ENCODE results near the gene RAB11FIP4. TPM values are rescaled to one million over a fixed set of nuclear protein-coding genes. Genes with fewer than 3 reads are reported as not detected.

The RAB11FIP4 gene
- total RNA-seq, 2 donors from 2014 or later: 0.83 to 1.0 TPM

DNA sequence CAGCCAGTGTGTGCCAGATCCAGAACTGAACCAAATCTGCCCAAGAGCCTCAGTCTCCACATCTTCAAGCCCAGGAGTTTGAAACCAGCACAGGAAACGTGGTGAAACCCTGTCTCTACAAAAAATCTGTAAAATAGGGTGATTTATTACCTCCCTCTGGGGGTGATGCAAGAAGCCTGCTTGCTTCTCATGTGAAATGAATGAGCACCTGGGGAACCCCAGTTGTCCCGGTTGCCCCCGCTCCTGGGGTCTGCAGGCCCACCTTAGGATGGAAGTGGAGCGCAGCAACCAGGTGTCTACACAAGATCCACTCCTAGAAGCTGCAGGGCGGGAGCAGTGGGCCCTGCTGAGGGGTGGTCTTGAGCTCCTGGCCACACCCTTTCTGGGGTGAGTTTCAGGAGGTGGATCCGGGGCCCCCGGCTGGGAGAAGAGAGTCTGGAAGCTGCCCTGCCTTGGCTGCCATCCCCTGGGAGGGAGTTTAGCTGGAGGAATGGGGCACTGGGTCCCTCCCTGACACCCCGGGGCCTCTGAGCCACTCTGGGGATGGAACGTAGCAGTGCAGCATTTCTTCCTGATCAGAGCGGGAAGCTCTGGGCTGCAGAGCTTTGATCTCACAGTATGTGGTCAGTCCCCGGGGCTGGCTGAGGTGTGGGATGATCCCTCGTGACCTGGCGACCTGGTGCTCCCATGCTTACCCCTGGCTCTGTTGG lies 117.8 kb downstream of the RAB11FIP4 start:
- no peak for DNase-seq (ENCODE audit: low spot score)
- intact Hi-C loops (cut with DNase I): no loop called here

DNA sequence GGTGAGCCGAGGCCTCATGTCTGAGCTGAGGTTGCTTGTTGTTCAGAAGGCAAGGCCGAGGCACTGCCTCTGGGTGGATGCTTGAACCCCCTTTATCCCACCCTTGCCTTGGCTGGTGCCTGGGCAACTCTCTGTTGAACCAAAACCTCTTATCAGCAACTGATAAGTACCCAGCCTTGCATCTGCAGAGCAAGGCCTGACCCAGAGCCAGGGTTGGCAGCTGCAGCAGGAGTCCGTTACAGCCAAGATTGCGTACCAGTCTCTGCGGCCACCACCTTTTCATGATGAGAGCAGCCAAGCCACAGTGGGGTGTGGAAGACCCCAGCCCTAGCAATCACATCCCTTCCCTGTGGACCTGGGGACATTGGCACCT lies 118.3 kb downstream of the RAB11FIP4 start:
- DNase-seq (ENCODE audit: low spot score): no peak
- intact Hi-C loops (cut with DNase I): no loop called here

DNA sequence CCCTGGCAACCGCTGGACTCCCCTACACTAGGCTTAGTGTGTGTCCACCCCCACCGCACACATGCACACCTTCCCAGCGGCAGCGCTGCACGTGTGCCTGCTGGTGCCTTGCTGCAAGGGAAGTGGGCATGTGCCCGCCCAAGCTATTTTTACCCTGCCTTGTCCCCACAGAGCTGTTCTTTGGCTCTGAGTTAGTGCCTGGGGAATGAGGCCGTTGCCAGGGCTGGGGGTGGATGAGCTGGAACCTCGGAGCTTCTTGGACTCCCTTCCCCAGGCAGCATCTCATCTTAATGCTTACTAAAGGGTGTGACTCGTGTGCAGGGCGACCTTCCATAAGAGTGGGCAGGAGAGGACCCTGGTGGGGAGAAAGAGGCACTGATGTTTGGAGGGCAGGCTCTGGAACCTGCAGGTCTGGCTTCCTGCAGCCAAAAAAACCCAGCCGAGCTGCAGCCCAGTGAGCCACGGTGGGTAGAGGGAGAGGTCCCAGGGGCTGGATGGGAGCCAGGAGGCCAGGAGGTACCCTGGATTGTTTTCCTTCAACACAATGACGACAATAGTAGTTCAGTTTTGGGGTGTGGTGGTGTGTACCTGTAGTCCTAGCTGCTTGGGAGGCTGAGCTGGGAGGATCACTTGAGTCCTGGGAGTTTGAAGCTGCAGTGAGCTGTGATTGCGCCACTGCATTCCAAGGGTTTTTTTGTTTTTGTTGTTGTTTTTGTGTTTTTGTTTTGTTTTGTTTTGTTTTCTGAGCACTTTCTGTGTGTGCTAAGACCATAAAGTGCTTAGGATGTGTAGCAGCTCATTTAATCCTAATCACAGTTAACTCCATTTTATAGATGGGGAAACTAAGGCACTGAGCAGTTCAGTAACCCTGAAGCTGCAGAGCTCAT lies 119.1 kb downstream of the RAB11FIP4 start:
- intact Hi-C loops (cut with DNase I): no loop called here
- DNase-seq (ENCODE audit: low spot score): no peak

DNA sequence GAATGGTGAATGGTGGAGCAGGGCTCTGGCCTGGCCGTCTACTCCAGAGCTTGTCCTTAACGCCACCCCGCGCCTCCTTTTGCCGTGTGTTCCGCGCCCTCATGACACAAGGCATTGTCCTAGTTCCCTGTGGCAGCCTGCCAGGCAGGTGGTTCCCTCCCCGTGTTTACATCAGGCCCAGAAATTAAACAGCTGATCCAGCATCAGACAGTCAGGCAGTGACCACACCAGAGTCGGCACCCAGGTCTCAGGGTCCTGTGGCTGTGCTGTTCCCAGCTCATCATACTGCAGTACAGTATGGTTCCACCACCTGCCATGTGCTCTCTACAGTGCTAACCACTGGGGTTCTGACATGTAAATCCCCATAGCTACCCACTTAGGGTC lies 119.7 kb downstream of the RAB11FIP4 start:
- no peak for DNase-seq (ENCODE audit: low spot score)
- intact Hi-C loops (cut with DNase I): no loop called here

GRCh38 chr17:31511580-31511979 lies 120.1 kb downstream of the RAB11FIP4 start:
- intact Hi-C loops (cut with DNase I): no loop called here
- DNase-seq (ENCODE audit: low spot score): no peak

GRCh38 chr17:31512104-31512740 lies 120.7 kb downstream of the RAB11FIP4 start:
- intact Hi-C loops (cut with DNase I): loop anchor here in 1 of 2 donors (1.0 kb wide), 1 partner anchor 19 kb away; no protein-coding TSS in a partner anchor
- DNase-seq (ENCODE audit: low spot score): no peak

DNA sequence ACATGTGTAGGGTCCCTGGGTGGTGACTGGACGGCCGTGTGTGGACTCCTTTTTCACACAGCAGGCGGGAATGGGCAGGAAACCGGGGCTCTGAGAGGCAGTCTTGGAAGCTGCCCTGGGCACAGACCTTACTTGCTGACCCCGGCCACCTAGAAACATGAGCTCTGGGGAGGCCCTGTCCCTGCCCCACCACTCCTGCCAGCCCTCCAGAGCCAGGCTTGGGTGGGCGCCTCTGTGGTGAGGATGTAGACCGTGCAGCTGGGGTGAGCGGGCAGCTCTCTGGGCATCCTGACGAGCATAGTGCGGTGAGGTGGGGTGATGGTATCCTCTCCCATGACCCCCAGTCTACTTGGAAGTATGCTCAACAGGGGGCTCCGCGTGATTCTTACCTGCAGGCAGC lies 121.3 kb downstream of the RAB11FIP4 start:
- DNase-seq (ENCODE audit: low spot score): no peak
- intact Hi-C loops (cut with DNase I): loop anchor here in 1 of 2 donors (1.0 kb wide), 1 partner anchor 19 kb away; no protein-coding TSS in a partner anchor

DNA sequence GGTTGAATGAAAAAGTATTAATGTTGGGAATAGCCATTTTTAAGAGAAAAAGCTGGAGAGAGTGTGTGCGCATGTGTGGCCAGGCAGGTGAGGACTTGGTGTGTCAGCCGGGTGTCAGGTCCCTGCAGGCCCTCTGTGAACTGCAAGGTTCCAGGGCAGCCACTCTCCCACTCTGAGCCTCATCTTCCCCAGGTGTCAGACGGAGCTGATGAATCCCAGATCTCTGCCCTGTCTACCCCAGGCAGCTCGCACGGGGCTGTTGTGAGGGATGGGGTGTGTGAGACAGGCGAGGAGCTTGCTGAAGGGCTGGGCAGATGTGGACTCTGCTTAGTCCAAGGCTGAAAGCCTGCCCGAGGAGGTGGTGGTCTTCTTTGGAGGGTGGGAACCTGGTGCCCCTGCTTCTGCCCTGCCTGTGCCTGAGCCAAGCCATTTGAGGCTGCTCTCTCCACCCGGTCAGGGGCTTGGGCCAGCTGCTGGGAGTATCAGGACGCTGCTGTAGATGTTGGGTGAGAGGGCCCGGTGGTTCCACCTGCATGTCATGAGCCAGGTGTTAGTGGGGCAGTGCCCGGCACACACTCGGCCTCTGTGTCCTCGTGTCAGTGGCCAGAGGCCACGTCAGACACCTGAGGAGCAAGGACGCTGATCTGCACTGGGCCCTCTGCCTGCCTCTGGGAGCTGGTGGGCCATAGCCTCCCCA lies 122.4 kb downstream of the RAB11FIP4 start:
- DNase-seq (ENCODE audit: low spot score): no peak
- intact Hi-C loops (cut with DNase I): no loop called here

- intact Hi-C loops (cut with DNase I): no loop called here
- no peak for DNase-seq (ENCODE audit: low spot score)
These were observed 123.8 kb downstream of the RAB11FIP4 start for GRCh38 chr17:31515267-31515666.

DNA sequence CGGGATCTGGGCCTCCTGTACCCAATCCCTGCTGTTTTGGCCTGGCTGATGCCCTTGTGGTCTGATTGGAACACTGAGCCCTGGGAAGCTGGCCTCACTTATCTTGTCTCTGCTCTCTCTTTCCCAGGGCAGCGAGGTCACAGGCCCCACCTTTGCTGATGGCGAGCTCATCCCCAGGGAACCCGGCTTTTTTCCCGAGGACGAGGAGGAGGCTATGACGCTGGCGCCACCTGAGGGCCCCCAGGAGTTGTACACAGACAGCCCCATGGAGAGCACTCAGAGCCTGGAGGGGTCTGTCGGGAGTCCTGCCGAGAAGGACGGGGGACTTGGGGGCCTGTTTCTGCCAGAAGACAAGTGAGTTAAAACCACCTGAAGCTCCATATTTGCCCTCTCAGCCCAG lies 126.0 kb downstream of the RAB11FIP4 start:
- intact Hi-C loops (cut with DNase I): no loop called here
- DNase-seq (ENCODE audit: low spot score): peak; percentile 71

- intact Hi-C loops (cut with DNase I): no loop called here
- DNase-seq (ENCODE audit: low spot score): no peak
These were observed 127.0 kb downstream of the RAB11FIP4 start for GRCh38 chr17:31518478-31518877.

DNA sequence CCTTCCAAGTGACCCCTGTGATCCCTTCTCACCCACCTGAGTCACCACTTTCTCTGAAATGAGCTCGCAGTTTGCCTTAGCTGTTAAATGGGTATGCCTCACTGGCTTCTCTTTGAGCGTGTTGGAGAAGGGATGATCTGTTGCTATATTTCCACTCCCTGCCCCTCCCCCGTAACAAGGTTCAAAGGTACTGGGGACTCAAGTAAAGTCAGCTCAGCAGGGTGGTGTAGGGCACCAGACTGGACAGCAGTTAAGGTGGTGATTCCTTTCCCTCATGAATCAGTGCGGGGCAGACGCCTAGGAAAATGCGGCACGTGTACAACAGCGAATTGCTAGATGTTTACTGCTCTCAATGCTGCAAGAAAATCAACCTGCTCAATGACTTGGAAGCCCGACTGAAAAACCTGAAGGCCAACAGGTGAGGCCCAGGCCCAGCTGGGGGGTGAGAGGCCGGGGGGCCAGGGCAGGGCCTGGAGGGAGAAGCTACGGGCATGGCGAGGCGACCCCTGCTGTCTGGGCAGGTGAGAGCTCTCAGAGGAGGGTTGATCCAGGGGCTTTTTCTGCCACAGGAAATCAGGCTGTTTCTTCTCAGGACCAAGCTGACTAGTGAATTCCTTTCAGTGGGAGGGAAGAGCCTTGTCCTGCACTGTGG lies 130.3 kb downstream of the RAB11FIP4 start:
- intact Hi-C loops (cut with DNase I): no loop called here
- peak; percentile 58 for DNase-seq (ENCODE audit: low spot score)

DNA sequence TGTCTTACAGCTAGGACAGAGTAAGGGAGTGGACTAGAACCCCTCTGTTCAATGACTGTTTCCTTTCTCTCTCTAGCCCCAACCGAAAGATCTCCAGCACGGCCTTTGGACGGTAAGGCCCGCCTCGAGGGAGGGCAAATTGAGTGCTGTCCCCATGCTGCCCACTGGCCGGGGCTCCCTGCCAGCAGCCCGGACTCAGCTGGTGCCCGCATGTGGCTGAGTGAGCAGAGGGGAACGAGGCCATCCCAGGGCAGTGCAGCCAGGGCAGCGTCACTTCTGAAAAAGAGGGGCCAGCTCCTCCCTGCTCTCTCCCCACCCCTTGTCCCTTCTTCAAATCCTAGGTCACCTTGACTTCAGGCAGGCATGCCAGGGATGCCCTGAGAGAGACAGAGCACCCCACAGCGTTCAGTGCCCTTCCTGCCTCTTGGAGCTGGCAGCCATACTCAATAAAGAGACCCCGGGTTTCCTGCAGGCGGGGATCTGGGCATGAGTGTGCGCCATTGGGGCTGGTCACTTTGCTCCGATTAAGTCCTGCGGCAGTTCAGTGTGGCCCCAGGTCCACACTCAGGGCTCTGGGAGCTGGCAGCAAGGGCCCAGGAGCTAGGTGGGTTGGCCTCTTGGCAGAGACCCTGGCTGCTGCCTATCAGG lies 130.9 kb downstream of the RAB11FIP4 start:
- peak; percentile 64 for DNase-seq (ENCODE audit: low spot score)
- intact Hi-C loops (cut with DNase I): no loop called here

DNA sequence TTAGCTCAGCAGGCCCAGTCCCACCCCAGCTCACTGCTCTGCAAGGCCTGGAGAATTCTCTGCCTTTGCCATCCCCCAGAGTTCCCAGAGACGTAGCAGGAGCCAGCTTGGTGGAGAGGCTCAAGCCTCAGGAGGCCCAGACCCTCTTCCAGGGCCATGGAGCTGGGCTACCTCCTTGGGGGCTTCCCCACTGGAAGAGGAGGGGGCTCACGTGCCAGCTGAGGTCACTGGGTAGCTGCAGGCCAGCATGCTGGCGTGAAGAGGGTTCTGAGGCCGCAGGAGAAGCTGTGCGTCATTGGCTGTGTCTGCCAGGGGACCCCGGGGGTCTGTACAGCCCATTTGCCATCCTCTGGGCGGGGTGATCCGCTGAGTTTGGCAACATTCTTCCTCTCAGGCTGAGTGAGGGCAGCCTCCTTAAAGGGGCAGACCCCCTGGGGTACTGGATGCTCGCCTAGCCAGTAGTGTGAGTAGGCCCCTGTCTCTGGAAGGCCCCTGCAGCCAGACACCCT lies 131.6 kb downstream of the RAB11FIP4 start:
- no peak for DNase-seq (ENCODE audit: low spot score)
- intact Hi-C loops (cut with DNase I): no loop called here

- intact Hi-C loops (cut with DNase I): no loop called here
- DNase-seq (ENCODE audit: low spot score): peak; percentile 46
These were observed 132.6 kb downstream of the RAB11FIP4 start for GRCh38 chr17:31523862-31524730.

GRCh38 chr17:31524926-31525800 lies 133.7 kb downstream of the RAB11FIP4 start:
- intact Hi-C loops (cut with DNase I): loop anchor here (5.0 kb wide), 1 partner anchor 88 kb away; no protein-coding TSS in a partner anchor
- peak; percentile 95 for DNase-seq (ENCODE audit: low spot score)
